Hepatocyte (in vitro differentiated cells): Measurements from ENCODE around the gene NRG2. TPM values are rescaled to one million over a fixed set of nuclear protein-coding genes. Genes with fewer than 3 reads are reported as not detected.
A peak's percentile ranks its signal among the peaks of the same experiment; 100 is the strongest.

Experiments used
- DNase-seq: peaks from one replicate; pipeline ENCODE4 v3.0.0-alpha.2; 2016; ENCODE audit warnings: low spot score
- H2AFZ ChIP-seq: fragments of 200-600 bp; sonication (generic); 2 replicates; pipeline ENCODE4 v1.6.0; 2016; ENCODE audit warnings: antibody characterized with exemption, mild to moderate bottlenecking
- H3K27ac ChIP-seq: fragments of 200-600 bp; sonication (generic); 2 replicates; pipeline ENCODE4 v1.5.1; 2016; ENCODE audit warnings: mild to moderate bottlenecking
- H3K27me3 ChIP-seq: fragments of 200-600 bp; sonication (generic); 2 replicates; pipeline ENCODE4 v1.6.1; 2016
- H3K36me3 ChIP-seq: fragments of 200-600 bp; sonication (generic); replicated peaks from 2 replicates; pipeline ENCODE4 v1.5.1; 2016; ENCODE audit warnings: low read depth; ENCODE audit not compliant: insufficient read depth
- H3K4me1 ChIP-seq: fragments of 200-600 bp; sonication (generic); 2 replicates; pipeline ENCODE4 v1.5.1; 2016; ENCODE audit warnings: mild to moderate bottlenecking, moderate library complexity; ENCODE audit not compliant: insufficient read depth
- H3K4me2 ChIP-seq: fragments of 200-600 bp; sonication (generic); 2 replicates; pipeline ENCODE4 v1.6.0; 2016
- H3K4me3 ChIP-seq: fragments of 200-600 bp; sonication (generic); 2 replicates; pipeline ENCODE4 v1.5.1; 2016; ENCODE audit warnings: mild to moderate bottlenecking
- H3K79me2 ChIP-seq: fragments of 200-600 bp; sonication (generic); 2 replicates; pipeline ENCODE4 v1.6.0; 2017; ENCODE audit warnings: mild to moderate bottlenecking
- H3K9me2 ChIP-seq: fragments of 200-600 bp; sonication (generic); replicated peaks from 2 replicates; pipeline ENCODE4 v1.6.0; 2017; ENCODE audit warnings: mild to moderate bottlenecking; ENCODE audit not compliant: insufficient read depth
- H3K9me3 ChIP-seq: fragments of 200-600 bp; sonication (generic); 2 replicates; pipeline ENCODE4 v1.5.1; 2016; ENCODE audit warnings: low read depth, mild to moderate bottlenecking
- H4K20me1 ChIP-seq: fragments of 200-600 bp; sonication (generic); 2 replicates; pipeline ENCODE4 v1.6.0; 2016; ENCODE audit warnings: mild to moderate bottlenecking; ENCODE audit not compliant: insufficient read depth, poor library complexity, severe bottlenecking
- CTCF ChIP-seq: fragments of 200-600 bp; sonication (generic); IDR thresholded peaks from 2 replicates; pipeline ENCODE4 v1.5.1; 2016; ENCODE audit warnings: antibody characterized with exemption, mild to moderate bottlenecking; ENCODE audit not compliant: poor library complexity
- EZH2 ChIP-seq: fragments of 200-600 bp; sonication (generic); IDR thresholded peaks from 2 replicates; pipeline ENCODE4 v1.6.1; 2016; ENCODE audit warnings: antibody characterized with exemption, mild to moderate bottlenecking, borderline replicate concordance
- EZH2phosphoT487 ChIP-seq: fragments of 200-600 bp; sonication (generic); IDR thresholded peaks from one replicate; pipeline ENCODE4 v1.6.1; 2018; ENCODE audit warnings: antibody characterized with exemption, mild to moderate bottlenecking, low read depth, moderate library complexity; ENCODE audit not compliant: unreplicated experiment, severe bottlenecking
- WGBS: methylation state at CpG from one replicate; pipeline ENCODE4 v1.1.6; 2016; ENCODE audit warnings: low lambda C conversion rate; ENCODE audit errors: missing lambda C conversion rate; 5-methylcytosine and 5-hydroxymethylcytosine counted together
- polyA plus RNA-seq: library from polyadenylated mRNA; unstranded; fragments of >200 nt; fragmentation: Nextera tagmentation; extraction: Ambion mirVana; gene quantifications from 2 replicates; pipeline ENCODE4 v1.2.1, GENCODE V29; 2016
- total RNA-seq: library from RNA; depleted of rRNA; stranded (reverse); fragments of >200 nt; gene quantifications from 2 replicates; pipeline ENCODE4 v1.2.3, GENCODE V29; 2014

Gene NRG2
- total and polyA plus RNA-seq, 2 experiments from 2014 or later: 1.4 to 1.5 TPM

GRCh38 chr5:139994234-139994633 lies 48.9 kb downstream of the NRG2 start:
- no peaks in the 10 kb centered on the region for H3K9me2 ChIP-seq
- no peaks in the 10 kb centered on the region for H3K79me2 ChIP-seq
- no peaks in the 10 kb centered on the region for H4K20me1 ChIP-seq
- peaks cover 8% of the 10 kb centered on the region for H3K27me3 ChIP-seq
- TF ChIP-seq EZH2phosphoT487: no peak
- WGBS: 92% methylated on average over 1 of the region's 1 CpG
- H3K27ac ChIP-seq: no peak overlapping the region
- H3K4me3 ChIP-seq: no peak overlapping the region
- DNase-seq: no peak
- no peak overlapping the region for H2AFZ ChIP-seq
- H3K36me3 ChIP-seq: no peaks in the 10 kb centered on the region
- no peak overlapping the region for H3K4me2 ChIP-seq
- H3K4me1 ChIP-seq: no peaks in the 10 kb centered on the region
- no peaks in the 10 kb centered on the region for H3K9me3 ChIP-seq

- WGBS: 61% methylated on average over 3 of the region's 3 CpGs
- no peaks in the 10 kb centered on the region for H3K36me3 ChIP-seq
- H3K9me3 ChIP-seq: no peaks in the 10 kb centered on the region
- DNase-seq: peak; percentile 24
- H3K27ac ChIP-seq: no peak overlapping the region
- no peak overlapping the region for H2AFZ ChIP-seq
- no peaks in the 10 kb centered on the region for H3K79me2 ChIP-seq
- H3K4me1 ChIP-seq: no peaks in the 10 kb centered on the region
- H3K4me3 ChIP-seq: no peak overlapping the region
- no peaks in the 10 kb centered on the region for H3K9me2 ChIP-seq
- no peaks in the 10 kb centered on the region for H4K20me1 ChIP-seq
- H3K27me3 ChIP-seq: peaks cover 9% of the 10 kb centered on the region
- no peak for TF ChIP-seq EZH2
- TF ChIP-seq CTCF: no peak
- no peak for TF ChIP-seq EZH2phosphoT487
- no peak overlapping the region for H3K4me2 ChIP-seq
Measured at GRCh38 chr5:139985733-139986132, 57.4 kb downstream of the NRG2 start.

GRCh38 chr5:139985290-139985689 lies 57.8 kb downstream of the NRG2 start:
- Histone ChIP-seq H3K4me2 (no peak overlapping the region), H2AFZ (no peak overlapping the region), H4K20me1 (no peaks in the 10 kb centered on the region), H3K9me3 (no peaks in the 10 kb centered on the region), H3K9me2 (no peaks in the 10 kb centered on the region), H3K27me3 (peaks cover 6% of the 10 kb centered on the region), H3K79me2 (no peaks in the 10 kb centered on the region), H3K36me3 (no peaks in the 10 kb centered on the region), H3K4me3 (no peak overlapping the region), H3K4me1 (no peaks in the 10 kb centered on the region), H3K27ac (no peak overlapping the region)
- no peak for DNase-seq
- WGBS: 64% methylated on average over 5 of the region's 5 CpGs
- TF ChIP-seq EZH2phosphoT487: no peak
- no peak for TF ChIP-seq EZH2
- TF ChIP-seq CTCF: no peak

GRCh38 chr5:139984816-139985215 lies 58.3 kb downstream of the NRG2 start:
- H3K4me3 ChIP-seq: no peak overlapping the region
- H3K4me1 ChIP-seq: no peaks in the 10 kb centered on the region
- no peaks in the 10 kb centered on the region for H3K9me2 ChIP-seq
- H2AFZ ChIP-seq: no peak overlapping the region
- H3K9me3 ChIP-seq: no peaks in the 10 kb centered on the region
- WGBS: 87% methylated on average over 1 of the region's 1 CpG
- H3K4me2 ChIP-seq: no peak overlapping the region
- no peaks in the 10 kb centered on the region for H4K20me1 ChIP-seq
- DNase-seq: no peak
- TF ChIP-seq EZH2phosphoT487 (no peak), EZH2 (no peak), CTCF (no peak)
- H3K27ac ChIP-seq: no peak overlapping the region
- no peaks in the 10 kb centered on the region for H3K36me3 ChIP-seq
- peaks cover 6% of the 10 kb centered on the region for H3K27me3 ChIP-seq
- no peaks in the 10 kb centered on the region for H3K79me2 ChIP-seq
